ENCODE data around the gene GALNT17.

- TF ChIP-seq ZNF274 (IDR thresholded peaks at IDR 0.05; ENCODE audit: low read depth, low read length) = no peak
- TF ChIP-seq SUZ12 (IDR thresholded peaks at IDR 0.05; ENCODE audit: extremely low read depth, insufficient read depth, insufficient read length) = no peak
- TF ChIP-seq YY1 (IDR thresholded peaks at IDR 0.05; ENCODE audit: insufficient read depth, insufficient read length) = no peak
Observed at GRCh38 chr7:71604818-71605414, 473.0 kb downstream of the GALNT17 start.
